GM12801 (cell line): ENCODE measurements around the gene MBD3L2.
"Not testable (repeated sequence)": the region's sequence is repeated elsewhere in the genome, so short reads cannot be mapped to it uniquely, and the experiment has no call there.

Source experiments
- CTCF ChIP-seq: IDR thresholded peaks from one replicate; pipeline ENCODE4 v1.5.1; 2011; ENCODE audit warnings: control low read depth; ENCODE audit not compliant: insufficient read length; ENCODE audit errors: extremely low read depth

MBD3L2 gene

GRCh38 chr19:7010722-7011593 is 38.2 kb upstream of the MBD3L2 start:
- no peak for TF ChIP-seq CTCF

DNA sequence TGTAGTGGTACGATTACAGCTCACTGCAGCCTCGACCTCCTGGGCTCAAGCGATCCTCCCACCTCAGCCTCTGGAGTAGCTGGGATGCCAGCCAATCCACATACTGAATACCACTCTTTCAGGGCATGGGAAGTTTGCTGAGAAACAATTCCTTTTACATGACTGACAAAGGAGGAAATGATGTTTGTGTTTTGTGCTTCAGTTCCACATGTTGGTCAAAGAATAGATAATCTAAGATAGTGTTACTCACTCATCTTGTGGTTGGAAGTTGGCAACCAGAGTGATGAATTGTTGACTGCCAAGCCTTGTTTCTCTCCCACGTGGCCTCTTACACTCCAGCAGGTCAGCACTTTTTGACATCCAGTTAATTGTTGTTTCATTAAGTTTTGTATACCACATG is 35.4 kb upstream of the MBD3L2 start:
- no peak for TF ChIP-seq CTCF

- no peak for TF ChIP-seq CTCF
These were observed 30.3 kb upstream of the MBD3L2 start for GRCh38 chr19:7018828-7019227.

DNA sequence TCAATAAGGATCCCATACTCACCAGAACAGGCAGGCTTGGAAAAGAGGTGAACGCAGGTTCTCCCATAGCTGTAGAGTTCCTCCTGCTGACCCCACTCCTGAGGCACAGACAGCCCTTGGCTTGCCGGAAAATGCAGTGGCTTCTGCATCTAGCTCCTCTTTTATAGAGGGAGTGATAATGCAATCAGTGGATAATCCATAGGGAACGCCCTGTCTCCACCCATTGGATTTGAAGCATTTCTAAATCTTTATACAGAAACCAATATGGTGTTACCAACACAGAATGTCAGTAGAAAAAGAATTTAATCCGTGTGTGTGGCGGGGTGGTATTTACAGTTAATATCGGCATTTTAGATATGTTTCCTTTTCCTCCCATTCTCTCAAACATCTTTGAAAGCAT is 27.8 kb upstream of the MBD3L2 start, which contains the start of gene MBD3L2B:
Gene MBD3L2B, minus strand, starts transcription at position 101 of the 400 bp plus-strand sequence. Its CDS starts 34 bp downstream, at position 67.
- TF ChIP-seq CTCF, result not testable (repeated sequence)

GRCh38 chr19:7030278-7030677 is 18.8 kb upstream of the MBD3L2 start, which contains the start of gene MBD3L5:
Gene MBD3L5 (plus strand): TSS chr19:7030578. CDS start chr19:7030612, 34 bp downstream.
- TF ChIP-seq CTCF, result not testable (repeated sequence)

DNA sequence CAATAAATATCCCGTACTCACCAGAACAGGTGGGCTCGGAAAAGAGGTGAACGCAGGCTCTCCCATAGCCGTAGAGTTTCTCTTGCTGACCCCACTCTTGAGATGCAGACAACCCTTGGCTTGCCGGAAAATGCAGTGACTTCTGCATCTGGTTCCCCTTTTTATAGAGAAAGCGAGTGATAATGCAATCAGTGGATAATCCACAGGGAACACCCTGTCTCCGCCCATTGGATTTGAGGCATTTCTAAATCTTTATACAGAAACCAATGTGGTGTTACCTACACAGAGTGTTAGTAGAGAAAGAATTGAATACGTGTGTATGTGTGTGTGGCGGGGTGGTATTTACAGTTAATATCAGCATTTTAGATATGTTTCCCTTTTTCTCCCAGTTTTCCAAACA is 9.0 kb upstream of the MBD3L2 start, which contains the start of gene MBD3L4:
Gene MBD3L4, minus strand, starts transcription at position 101 of the 400 bp plus-strand sequence. Its CDS starts 35 bp downstream, at position 66.
- TF ChIP-seq CTCF, result not testable (repeated sequence)

GRCh38 chr19:7058576-7058975 is 9.5 kb downstream of the MBD3L2 start, which contains the start of gene MBD3L3:
Gene MBD3L3 (minus strand): TSS chr19:7058676. CDS start chr19:7058605, 71 bp downstream.
- TF ChIP-seq CTCF, result not testable (repeated sequence)
